ENCODE data around the gene LCN15.
"Not testable (repeated sequence)": the region's sequence is repeated elsewhere in the genome, so short reads cannot be mapped to it uniquely, and the experiment has no call there.

- TF ChIP-seq BHLHE40 (IDR thresholded peaks at IDR 0.05; ENCODE audit: low read depth, low read length); CTCF (conservative IDR thresholded peaks at IDR 0.05; ENCODE audit: low read depth, low read length); CEBPB (IDR thresholded peaks at IDR 0.05; ENCODE audit: low read depth, low read length); POLR2A (IDR thresholded peaks at IDR 0.05; ENCODE audit: low read depth, low read length): not testable (repeated sequence)
- TF ChIP-seq, protein P1, sequence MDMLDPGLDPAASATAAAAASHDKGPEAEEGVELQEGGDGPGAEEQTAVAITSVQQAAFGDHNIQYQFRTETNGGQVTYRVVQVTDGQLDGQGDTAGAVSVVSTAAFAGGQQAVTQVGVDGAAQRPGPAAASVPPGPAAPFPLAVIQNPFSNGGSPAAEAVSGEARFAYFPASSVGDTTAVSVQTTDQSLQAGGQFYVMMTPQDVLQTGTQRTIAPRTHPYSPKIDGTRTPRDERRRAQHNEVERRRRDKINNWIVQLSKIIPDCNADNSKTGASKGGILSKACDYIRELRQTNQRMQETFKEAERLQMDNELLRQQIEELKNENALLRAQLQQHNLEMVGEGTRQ (IDR thresholded peaks at IDR 0.05; ENCODE audit: low read depth, low read length), result not testable (repeated sequence)
Measured at GRCh38 chr9:136755302-136756133, 8.8 kb downstream of the LCN15 start.

All from IMR-90 (cell line).